GM23338 (cell line): Measurements from ENCODE around the gene AFF3.

Source experiments
- CREB1 ChIP-seq: fragments of 250-450 bp; sonication (Bioruptor Pico); IDR thresholded peaks from 2 replicates; pipeline ENCODE4 v1.5.0; 2020; ENCODE audit warnings: low read depth, mild to moderate bottlenecking, moderate library complexity
- EZH2 ChIP-seq: fragments of 200-600 bp; sonication (generic); IDR thresholded peaks from one replicate; pipeline ENCODE4 v1.8.0; 2017; ENCODE audit warnings: antibody characterized with exemption, mild to moderate bottlenecking, low read depth; ENCODE audit not compliant: unreplicated experiment
- EZH2phosphoT487 ChIP-seq: fragments of 200-600 bp; sonication (generic); IDR thresholded peaks from one replicate; pipeline ENCODE4 v1.8.1; 2018; ENCODE audit warnings: antibody characterized with exemption; ENCODE audit not compliant: unreplicated experiment
- JUNB ChIP-seq: IDR thresholded peaks from one replicate; pipeline ENCODE4 v1.6.1; 2016; ENCODE audit warnings: antibody characterized with exemption; ENCODE audit not compliant: unreplicated experiment
- POLR2AphosphoS5 ChIP-seq: IDR thresholded peaks from 2 replicates; pipeline ENCODE4 v1.6.1; 2016; ENCODE audit warnings: antibody characterized with exemption, low read depth
- STAT1 ChIP-seq: IDR thresholded peaks from one replicate; pipeline ENCODE4 v1.6.1; 2016; ENCODE audit warnings: antibody characterized with exemption; ENCODE audit not compliant: unreplicated experiment
- ZNF114 ChIP-seq: fragments of 250-450 bp; sonication (Bioruptor Pico); IDR thresholded peaks from 2 replicates; pipeline ENCODE4 v1.5.0; 2020; ENCODE audit warnings: mild to moderate bottlenecking, moderate library complexity
- ZNF331 ChIP-seq: fragments of 250-450 bp; sonication (Bioruptor Pico); IDR thresholded peaks from 2 replicates; pipeline ENCODE4 v1.5.0; 2020; ENCODE audit warnings: low read depth, mild to moderate bottlenecking, moderate library complexity
- TF ChIP-seq, protein P1 (sequence below), 2 experiments: fragments of 200-600 bp in 1 of 2; sonication (generic) in 1 of 2; conservative IDR thresholded peaks; 2 replicates each; pipeline versions ENCODE4 v1.5.1 to v1.6.1; 2016 to 2017; ENCODE audit warnings: antibody characterized with exemption in 2 of 2, low read depth in 2 of 2, mild to moderate bottlenecking in 2 of 2, moderate library complexity in 1 of 2
- TF ChIP-seq, protein P2 (sequence below): fragments of 250-450 bp; sonication (Bioruptor Pico); IDR thresholded peaks from 2 replicates; pipeline ENCODE4 v1.5.0; 2020; ENCODE audit warnings: mild to moderate bottlenecking, moderate library complexity
- TF ChIP-seq, protein P3 (sequence below): IDR thresholded peaks from one replicate; pipeline ENCODE4 v1.6.1; 2018; ENCODE audit warnings: antibody characterized with exemption; ENCODE audit not compliant: unreplicated experiment
- TF ChIP-seq, protein P4 (sequence below): IDR thresholded peaks from 2 replicates; pipeline ENCODE4 v1.6.1; 2016; ENCODE audit warnings: antibody characterized with exemption

DNA sequence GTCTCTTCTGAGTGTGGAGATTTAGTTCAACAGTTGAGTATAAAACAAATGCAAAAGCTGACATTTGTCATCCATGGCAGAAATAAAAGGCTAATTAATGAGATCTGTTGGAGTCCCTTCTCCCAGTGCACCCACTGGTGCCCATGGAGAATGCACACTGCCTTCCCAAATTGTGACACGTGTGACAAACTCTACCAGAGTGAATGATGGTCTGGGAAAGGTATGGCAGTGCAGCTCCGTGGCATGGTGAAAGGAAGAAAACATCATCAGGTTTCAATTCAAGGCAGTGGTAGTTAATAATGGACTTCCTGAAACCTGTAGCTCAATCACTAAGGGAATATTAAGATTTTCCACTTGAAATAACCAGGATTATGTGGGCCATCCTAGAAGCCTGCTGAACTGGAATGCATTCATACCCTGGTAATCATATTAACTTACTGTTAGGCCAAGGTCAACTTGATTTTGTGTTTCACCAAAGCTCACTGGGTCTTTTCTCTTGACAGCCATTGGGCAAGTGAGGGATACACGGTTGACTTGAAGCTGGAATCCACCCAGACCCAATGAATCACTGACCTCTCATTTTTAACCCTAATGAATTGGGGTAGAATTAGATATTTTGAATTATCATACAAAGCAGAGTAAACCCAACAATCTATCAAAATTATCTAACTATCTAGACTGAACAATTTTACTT, 167.6 kb downstream of the AFF3 start:
- TF ChIP-seq, protein P1, sequence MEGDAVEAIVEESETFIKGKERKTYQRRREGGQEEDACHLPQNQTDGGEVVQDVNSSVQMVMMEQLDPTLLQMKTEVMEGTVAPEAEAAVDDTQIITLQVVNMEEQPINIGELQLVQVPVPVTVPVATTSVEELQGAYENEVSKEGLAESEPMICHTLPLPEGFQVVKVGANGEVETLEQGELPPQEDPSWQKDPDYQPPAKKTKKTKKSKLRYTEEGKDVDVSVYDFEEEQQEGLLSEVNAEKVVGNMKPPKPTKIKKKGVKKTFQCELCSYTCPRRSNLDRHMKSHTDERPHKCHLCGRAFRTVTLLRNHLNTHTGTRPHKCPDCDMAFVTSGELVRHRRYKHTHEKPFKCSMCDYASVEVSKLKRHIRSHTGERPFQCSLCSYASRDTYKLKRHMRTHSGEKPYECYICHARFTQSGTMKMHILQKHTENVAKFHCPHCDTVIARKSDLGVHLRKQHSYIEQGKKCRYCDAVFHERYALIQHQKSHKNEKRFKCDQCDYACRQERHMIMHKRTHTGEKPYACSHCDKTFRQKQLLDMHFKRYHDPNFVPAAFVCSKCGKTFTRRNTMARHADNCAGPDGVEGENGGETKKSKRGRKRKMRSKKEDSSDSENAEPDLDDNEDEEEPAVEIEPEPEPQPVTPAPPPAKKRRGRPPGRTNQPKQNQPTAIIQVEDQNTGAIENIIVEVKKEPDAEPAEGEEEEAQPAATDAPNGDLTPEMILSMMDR (conservative IDR thresholded peaks at IDR 0.05; ENCODE audit: low read depth in 2 of 2), result no peak
- TF ChIP-seq EZH2, result no peak
- TF ChIP-seq, protein P2, sequence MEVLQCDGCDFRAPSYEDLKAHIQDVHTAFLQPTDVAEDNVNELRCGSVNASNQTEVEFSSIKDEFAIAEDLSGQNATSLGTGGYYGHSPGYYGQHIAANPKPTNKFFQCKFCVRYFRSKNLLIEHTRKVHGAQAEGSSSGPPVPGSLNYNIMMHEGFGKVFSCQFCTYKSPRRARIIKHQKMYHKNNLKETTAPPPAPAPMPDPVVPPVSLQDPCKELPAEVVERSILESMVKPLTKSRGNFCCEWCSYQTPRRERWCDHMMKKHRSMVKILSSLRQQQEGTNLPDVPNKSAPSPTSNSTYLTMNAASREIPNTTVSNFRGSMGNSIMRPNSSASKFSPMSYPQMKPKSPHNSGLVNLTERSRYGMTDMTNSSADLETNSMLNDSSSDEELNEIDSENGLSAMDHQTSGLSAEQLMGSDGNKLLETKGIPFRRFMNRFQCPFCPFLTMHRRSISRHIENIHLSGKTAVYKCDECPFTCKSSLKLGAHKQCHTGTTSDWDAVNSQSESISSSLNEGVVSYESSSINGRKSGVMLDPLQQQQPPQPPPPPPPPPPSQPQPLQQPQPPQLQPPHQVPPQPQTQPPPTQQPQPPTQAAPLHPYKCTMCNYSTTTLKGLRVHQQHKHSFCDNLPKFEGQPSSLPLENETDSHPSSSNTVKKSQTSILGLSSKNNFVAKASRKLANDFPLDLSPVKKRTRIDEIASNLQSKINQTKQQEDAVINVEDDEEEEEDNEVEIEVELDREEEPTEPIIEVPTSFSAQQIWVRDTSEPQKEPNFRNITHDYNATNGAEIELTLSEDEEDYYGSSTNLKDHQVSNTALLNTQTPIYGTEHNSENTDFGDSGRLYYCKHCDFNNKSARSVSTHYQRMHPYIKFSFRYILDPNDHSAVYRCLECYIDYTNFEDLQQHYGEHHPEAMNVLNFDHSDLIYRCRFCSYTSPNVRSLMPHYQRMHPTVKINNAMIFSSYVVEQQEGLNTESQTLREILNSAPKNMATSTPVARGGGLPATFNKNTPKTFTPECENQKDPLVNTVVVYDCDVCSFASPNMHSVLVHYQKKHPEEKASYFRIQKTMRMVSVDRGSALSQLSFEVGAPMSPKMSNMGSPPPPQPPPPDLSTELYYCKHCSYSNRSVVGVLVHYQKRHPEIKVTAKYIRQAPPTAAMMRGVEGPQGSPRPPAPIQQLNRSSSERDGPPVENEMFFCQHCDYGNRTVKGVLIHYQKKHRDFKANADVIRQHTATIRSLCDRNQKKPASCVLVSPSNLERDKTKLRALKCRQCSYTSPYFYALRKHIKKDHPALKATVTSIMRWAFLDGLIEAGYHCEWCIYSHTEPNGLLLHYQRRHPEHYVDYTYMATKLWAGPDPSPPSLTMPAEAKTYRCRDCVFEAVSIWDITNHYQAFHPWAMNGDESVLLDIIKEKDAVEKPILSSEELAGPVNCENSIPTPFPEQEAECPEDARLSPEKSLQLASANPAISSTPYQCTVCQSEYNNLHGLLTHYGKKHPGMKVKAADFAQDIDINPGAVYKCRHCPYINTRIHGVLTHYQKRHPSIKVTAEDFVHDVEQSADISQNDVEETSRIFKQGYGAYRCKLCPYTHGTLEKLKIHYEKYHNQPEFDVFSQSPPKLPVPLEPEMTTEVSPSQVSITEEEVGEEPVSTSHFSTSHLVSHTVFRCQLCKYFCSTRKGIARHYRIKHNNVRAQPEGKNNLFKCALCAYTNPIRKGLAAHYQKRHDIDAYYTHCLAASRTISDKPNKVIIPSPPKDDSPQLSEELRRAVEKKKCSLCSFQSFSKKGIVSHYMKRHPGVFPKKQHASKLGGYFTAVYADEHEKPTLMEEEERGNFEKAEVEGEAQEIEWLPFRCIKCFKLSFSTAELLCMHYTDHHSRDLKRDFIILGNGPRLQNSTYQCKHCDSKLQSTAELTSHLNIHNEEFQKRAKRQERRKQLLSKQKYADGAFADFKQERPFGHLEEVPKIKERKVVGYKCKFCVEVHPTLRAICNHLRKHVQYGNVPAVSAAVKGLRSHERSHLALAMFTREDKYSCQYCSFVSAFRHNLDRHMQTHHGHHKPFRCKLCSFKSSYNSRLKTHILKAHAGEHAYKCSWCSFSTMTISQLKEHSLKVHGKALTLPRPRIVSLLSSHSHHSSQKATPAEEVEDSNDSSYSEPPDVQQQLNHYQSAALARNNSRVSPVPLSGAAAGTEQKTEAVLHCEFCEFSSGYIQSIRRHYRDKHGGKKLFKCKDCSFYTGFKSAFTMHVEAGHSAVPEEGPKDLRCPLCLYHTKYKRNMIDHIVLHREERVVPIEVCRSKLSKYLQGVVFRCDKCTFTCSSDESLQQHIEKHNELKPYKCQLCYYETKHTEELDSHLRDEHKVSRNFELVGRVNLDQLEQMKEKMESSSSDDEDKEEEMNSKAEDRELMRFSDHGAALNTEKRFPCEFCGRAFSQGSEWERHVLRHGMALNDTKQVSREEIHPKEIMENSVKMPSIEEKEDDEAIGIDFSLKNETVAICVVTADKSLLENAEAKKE (CRISPR knock-in tag), result no peak
- no peak for TF ChIP-seq JUNB
- no peak for TF ChIP-seq POLR2AphosphoS5
- TF ChIP-seq, protein P3, sequence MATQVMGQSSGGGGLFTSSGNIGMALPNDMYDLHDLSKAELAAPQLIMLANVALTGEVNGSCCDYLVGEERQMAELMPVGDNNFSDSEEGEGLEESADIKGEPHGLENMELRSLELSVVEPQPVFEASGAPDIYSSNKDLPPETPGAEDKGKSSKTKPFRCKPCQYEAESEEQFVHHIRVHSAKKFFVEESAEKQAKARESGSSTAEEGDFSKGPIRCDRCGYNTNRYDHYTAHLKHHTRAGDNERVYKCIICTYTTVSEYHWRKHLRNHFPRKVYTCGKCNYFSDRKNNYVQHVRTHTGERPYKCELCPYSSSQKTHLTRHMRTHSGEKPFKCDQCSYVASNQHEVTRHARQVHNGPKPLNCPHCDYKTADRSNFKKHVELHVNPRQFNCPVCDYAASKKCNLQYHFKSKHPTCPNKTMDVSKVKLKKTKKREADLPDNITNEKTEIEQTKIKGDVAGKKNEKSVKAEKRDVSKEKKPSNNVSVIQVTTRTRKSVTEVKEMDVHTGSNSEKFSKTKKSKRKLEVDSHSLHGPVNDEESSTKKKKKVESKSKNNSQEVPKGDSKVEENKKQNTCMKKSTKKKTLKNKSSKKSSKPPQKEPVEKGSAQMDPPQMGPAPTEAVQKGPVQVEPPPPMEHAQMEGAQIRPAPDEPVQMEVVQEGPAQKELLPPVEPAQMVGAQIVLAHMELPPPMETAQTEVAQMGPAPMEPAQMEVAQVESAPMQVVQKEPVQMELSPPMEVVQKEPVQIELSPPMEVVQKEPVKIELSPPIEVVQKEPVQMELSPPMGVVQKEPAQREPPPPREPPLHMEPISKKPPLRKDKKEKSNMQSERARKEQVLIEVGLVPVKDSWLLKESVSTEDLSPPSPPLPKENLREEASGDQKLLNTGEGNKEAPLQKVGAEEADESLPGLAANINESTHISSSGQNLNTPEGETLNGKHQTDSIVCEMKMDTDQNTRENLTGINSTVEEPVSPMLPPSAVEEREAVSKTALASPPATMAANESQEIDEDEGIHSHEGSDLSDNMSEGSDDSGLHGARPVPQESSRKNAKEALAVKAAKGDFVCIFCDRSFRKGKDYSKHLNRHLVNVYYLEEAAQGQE, result no peak
- no peak for TF ChIP-seq STAT1
- TF ChIP-seq EZH2phosphoT487, result no peak
- no peak for TF ChIP-seq CREB1 (CRISPR knock-in tag)
- no peak for TF ChIP-seq ZNF114 (CRISPR knock-in tag)
- TF ChIP-seq ZNF331 (CRISPR knock-in tag), result no peak
- TF ChIP-seq, protein P4, sequence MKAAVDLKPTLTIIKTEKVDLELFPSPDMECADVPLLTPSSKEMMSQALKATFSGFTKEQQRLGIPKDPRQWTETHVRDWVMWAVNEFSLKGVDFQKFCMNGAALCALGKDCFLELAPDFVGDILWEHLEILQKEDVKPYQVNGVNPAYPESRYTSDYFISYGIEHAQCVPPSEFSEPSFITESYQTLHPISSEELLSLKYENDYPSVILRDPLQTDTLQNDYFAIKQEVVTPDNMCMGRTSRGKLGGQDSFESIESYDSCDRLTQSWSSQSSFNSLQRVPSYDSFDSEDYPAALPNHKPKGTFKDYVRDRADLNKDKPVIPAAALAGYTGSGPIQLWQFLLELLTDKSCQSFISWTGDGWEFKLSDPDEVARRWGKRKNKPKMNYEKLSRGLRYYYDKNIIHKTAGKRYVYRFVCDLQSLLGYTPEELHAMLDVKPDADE, result no peak
